GM10248 (cell line): ENCODE results near the gene VSX1.

Source experiments
- CTCF ChIA-PET: fragments of 300-600 bp; sonication (Branson Sonifier 250); formaldehyde crosslinking; extraction: SDS; loops from one replicate; lab custom pipeline; 2021; ENCODE audit warnings: antibody characterized with exemption; lab: Yijun Ruan, JAX
- POLR2A ChIA-PET: fragments of 350-650 bp; sonication (Branson Sonifier 250); formaldehyde crosslinking; extraction: SDS; loops from one replicate; lab custom pipeline; 2020; ENCODE audit warnings: antibody characterized with exemption; lab: Yijun Ruan, JAX
- DNase-seq: peaks from one replicate; pipeline ENCODE4 v3.0.0; 2012; ENCODE audit errors: extremely low spot score
- TF ChIP-seq, protein P1 (sequence below): IDR thresholded peaks from 2 replicates; pipeline ENCODE4 v1.5.1; 2012; ENCODE audit warnings: mild to moderate bottlenecking, low read depth; ENCODE audit errors: extremely low read depth, missing control alignments, control extremely low read depth

The VSX1 gene

DNA sequence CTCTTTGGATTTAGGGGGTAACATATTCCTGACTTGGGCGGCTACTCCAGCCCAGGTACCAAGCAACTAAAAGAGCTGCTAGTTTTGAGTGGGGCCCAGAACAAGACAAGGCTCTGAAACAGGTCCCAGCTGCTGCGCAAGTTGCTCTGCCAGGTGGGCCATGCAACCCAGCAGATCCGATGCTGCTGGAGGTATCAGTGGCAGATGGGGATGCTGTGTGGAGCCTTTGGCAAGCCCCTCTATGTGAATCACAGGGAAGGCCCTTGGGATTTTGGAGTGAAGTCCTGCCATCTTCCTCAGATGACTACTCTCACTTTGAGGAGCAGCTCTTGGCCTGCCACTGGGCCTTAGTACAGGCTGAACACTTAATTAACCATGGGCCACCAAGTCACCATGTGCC is 43.7 kb upstream of the VSX1 start:
- TF ChIP-seq, protein P1, sequence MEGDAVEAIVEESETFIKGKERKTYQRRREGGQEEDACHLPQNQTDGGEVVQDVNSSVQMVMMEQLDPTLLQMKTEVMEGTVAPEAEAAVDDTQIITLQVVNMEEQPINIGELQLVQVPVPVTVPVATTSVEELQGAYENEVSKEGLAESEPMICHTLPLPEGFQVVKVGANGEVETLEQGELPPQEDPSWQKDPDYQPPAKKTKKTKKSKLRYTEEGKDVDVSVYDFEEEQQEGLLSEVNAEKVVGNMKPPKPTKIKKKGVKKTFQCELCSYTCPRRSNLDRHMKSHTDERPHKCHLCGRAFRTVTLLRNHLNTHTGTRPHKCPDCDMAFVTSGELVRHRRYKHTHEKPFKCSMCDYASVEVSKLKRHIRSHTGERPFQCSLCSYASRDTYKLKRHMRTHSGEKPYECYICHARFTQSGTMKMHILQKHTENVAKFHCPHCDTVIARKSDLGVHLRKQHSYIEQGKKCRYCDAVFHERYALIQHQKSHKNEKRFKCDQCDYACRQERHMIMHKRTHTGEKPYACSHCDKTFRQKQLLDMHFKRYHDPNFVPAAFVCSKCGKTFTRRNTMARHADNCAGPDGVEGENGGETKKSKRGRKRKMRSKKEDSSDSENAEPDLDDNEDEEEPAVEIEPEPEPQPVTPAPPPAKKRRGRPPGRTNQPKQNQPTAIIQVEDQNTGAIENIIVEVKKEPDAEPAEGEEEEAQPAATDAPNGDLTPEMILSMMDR = no peak
- no peak for DNase-seq
- ChIA-PET CTCF (no interaction called here), POLR2A (no interaction called here)

DNA sequence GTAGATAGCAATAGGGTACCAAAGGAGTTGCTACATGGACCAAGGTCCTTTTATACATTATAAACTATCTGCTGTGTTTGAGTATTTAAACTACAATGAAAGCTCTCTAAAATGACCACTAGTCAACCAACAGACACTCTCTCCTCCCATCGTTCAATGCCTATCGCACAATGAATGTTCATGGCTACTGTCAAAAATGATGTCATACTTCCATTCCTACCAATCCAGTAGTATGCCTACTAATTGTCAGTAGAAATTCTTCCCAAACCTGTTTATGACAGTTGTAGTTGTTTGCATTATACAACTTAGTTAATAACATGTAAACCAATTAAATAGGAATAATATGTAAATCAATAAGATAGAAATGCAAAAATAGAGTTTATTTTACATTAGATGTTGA is 39.0 kb upstream of the VSX1 start:
- POLR2A ChIA-PET = no interaction called here
- no peak for DNase-seq
- CTCF ChIA-PET = interaction anchor here (1.6 kb wide), 1 partner anchor 16 kb away, joined by 4 read pairs; no protein-coding TSS in a partner anchor
- TF ChIP-seq, protein P1 = no peak

DNA sequence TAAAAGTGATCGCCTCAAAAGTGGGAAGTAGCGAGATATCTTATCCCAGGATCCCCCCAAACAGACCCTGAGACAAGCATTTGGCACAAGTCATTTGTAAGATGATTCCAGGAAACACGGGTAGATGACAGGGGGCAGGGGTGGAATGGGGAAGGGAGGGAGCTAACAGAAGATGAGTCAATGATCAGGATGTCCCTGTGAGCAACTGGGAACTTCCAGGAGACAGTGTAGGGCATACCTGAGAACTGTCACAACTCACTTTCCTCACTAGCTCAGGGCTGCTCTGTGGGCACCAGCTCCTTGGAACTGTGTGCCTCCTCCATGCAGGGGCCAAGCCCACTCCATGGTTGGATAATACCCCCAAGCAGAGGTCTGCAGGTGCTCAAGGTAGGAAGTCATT is 38.5 kb upstream of the VSX1 start:
- TF ChIP-seq, protein P1 = no peak
- DNase-seq = no peak
- ChIA-PET POLR2A (no interaction called here), CTCF (interaction anchor here (1.6 kb wide), 1 partner anchor 16 kb away, joined by 4 read pairs; no protein-coding TSS in a partner anchor)

DNA sequence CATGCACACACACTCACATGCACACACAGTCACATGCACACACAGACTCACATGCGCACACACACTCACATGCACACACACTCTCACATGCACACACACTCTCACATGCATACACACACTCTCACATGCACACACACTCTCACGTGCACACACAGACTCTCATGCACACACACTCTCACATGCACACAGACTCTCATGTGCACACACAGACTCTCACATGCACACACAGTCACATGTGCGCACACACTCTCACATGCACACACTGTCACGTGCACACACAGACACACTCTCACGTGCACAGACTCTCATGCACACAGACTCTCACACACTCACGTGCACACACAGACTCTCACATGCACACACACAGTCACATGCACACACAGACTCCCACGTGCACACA is 36.6 kb upstream of the VSX1 start:
- ChIA-PET CTCF (no interaction called here), POLR2A (no interaction called here)
- no peak for DNase-seq
- TF ChIP-seq, protein P1 = no peak

DNA sequence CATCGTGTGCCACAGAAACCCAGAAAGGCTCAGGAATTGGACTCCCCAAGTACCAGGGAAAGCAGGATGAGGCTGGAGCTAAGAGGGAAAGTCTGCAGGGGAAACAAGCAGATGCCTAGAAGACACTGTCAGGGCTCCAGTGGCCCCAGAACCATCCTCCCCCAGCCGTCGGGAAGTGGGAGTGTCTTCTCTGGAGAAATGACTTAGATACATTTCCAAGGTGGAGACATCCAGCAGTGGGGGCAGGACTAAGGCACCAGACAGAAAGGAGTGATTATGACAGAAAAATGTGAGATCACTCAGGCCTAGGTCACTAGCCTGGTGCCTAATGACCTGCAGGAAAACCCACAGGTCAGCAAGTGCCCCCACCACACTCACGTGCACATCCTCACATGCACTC is 36.0 kb upstream of the VSX1 start:
- ChIA-PET CTCF (no interaction called here), POLR2A (no interaction called here)

DNA sequence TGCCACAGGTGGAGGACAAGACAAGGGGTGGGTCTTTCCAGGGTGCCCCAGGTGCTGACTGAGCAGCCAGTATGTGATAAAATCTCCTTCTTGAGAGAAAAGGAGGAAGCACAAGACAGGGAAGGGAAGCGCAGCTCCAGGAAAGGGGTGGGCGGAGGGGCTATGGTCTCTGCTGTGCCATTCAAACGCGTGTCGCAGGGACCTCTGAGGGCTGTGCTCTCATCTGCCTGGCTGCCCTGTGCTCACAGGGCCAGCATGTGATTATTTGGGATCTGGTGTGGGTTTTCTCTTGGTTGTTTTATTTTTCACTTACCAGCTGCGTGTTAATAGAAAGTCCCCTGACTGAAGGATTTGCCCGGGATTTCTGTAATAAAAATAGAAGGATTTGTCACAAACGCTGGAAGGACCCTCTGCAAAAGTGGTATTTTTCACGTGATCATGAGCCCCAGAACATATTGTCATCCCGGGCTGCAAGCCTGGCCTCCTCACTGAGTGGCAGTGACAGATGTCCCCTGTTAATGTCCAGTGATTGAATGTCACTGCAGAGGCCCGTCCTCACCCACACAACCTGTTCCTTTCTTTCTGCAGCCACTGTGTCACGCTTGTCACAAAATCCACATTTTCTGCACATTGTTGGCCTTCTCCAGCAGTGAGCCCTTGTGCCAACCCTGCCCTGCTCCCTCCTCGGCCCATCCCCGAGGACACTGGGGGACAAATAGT is 35.0 kb upstream of the VSX1 start:
- DNase-seq = no peak
- TF ChIP-seq, protein P1 = no peak
- ChIA-PET POLR2A (no interaction called here), CTCF (no interaction called here)

More for the DNA sequence above, 36.0 kb upstream of the VSX1 start:
- TF ChIP-seq, protein P1 = no peak
- DNase-seq = no peak

DNA sequence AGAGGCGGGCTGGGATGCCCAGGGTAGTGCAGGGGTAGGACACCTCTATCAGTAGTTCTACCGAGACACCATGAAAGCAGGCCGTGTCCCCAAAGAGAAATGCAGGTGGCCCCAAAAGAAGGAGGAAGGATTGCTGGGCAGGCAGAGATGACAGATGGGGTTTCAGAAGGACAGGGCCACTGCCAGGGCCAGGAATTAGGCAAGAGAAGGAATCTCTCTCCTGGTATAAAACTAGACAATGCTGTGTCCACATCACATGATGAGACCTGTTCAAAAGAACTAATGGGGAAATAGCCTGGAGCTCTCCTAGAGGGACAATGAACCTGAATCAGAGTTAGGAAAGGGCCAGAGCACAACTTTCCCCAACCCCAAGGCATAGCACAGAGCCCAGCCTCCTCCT is 21.6 kb upstream of the VSX1 start:
- no peak for DNase-seq
- POLR2A ChIA-PET = no interaction called here
- CTCF ChIA-PET = no interaction called here
- TF ChIP-seq, protein P1 = no peak
